SIG-M5 treated with dmso at 0.1 percent for 504 hours (cell line): ENCODE measurements around the gene PPP2R3A.
"Not testable (repeated sequence)": the region's sequence is repeated elsewhere in the genome, so short reads cannot be mapped to it uniquely, and the experiment has no call there.

Source experiments
- DNase-seq: peaks from one replicate; lab custom pipeline; 2025; ENCODE audit not compliant: unreplicated experiment; lab: John Stamatoyannopoulos, UW

Gene PPP2R3A

GRCh38 chr3:136078421-136079364, 113.2 kb downstream of the PPP2R3A start:
- DNase-seq, result peak; percentile 54

- not testable (repeated sequence) for DNase-seq
Measured at GRCh38 chr3:136083641-136084382, 118.3 kb downstream of the PPP2R3A start.

GRCh38 chr3:136085067-136085466, 119.5 kb downstream of the PPP2R3A start:
- DNase-seq, result not testable (repeated sequence)

- DNase-seq, result no peak
Measured at GRCh38 chr3:136093771-136094170, 128.2 kb downstream of the PPP2R3A start.

GRCh38 chr3:136105044-136105443, 139.5 kb downstream of the PPP2R3A start:
- no peak for DNase-seq

GRCh38 chr3:136106101-136106500, 140.6 kb downstream of the PPP2R3A start:
- DNase-seq, result no peak

- no peak for DNase-seq
Measured at GRCh38 chr3:136109499-136109898, 144.0 kb downstream of the PPP2R3A start.

GRCh38 chr3:136110481-136110880, 145.0 kb downstream of the PPP2R3A start:
- no peak for DNase-seq

GRCh38 chr3:136114421-136114820, 148.9 kb downstream of the PPP2R3A start:
- DNase-seq, result no peak

GRCh38 chr3:136119332-136119731, 153.8 kb downstream of the PPP2R3A start:
- DNase-seq, result not testable (repeated sequence)

GRCh38 chr3:136119783-136120182, 154.3 kb downstream of the PPP2R3A start:
- not testable (repeated sequence) for DNase-seq

GRCh38 chr3:136120373-136121348, 155.1 kb downstream of the PPP2R3A start:
- no peak for DNase-seq

- DNase-seq, result no peak
Measured at GRCh38 chr3:136122006-136122405, 156.5 kb downstream of the PPP2R3A start.

GRCh38 chr3:136131647-136132046, 166.1 kb downstream of the PPP2R3A start:
- not testable (repeated sequence) for DNase-seq

- DNase-seq, result no peak
Measured at GRCh38 chr3:136134091-136134490, 168.6 kb downstream of the PPP2R3A start.

GRCh38 chr3:136135039-136135802, 169.7 kb downstream of the PPP2R3A start:
- no peak for DNase-seq

GRCh38 chr3:136136454-136136853, 170.9 kb downstream of the PPP2R3A start:
- no peak for DNase-seq

GRCh38 chr3:136141291-136141785, 175.8 kb downstream of the PPP2R3A start:
- DNase-seq, result no peak

- DNase-seq, result no peak
Measured at GRCh38 chr3:136141891-136142290, 176.4 kb downstream of the PPP2R3A start.

- no peak for DNase-seq
Measured at GRCh38 chr3:136142592-136142991, 177.1 kb downstream of the PPP2R3A start.
